Gastrocnemius medialis (tissue), 4 donors: ENCODE results near the gene PDE4B. TPM values are rescaled to one million over a fixed set of nuclear protein-coding genes. Genes with fewer than 3 reads are reported as not detected.
A peak's percentile ranks its signal among the peaks of the same experiment; 100 is the strongest.

Experiments
- ATAC-seq, 2 donors: fragments of 150-250 bp; one replicate each; pipeline ENCODE4 v1.9.1; 2016
- DNase-seq, 2 donors: peaks; one replicate each; pipeline ENCODE4 v3.0.0-alpha.2; 2019
- H3K27ac ChIP-seq, 4 donors: fragments of 200-600 bp; sonication (generic); 1 replicate in 1 of 4; 2 replicates in 3 of 4; pipeline ENCODE4 v1.5.1; 2016 to 2018; ENCODE audit warnings: mild to moderate bottlenecking in 2 of 4, moderate library complexity in 1 of 4
- H3K27me3 ChIP-seq, 3 donors: fragments of 200-600 bp; sonication (generic) in 2 of 3; 1 replicate in 1 of 3; 2 replicates in 2 of 3; pipeline versions ENCODE4 v1.5.1 to v1.6.0; 2016 to 2019; ENCODE audit warnings: mild to moderate bottlenecking in 1 of 3, moderate library complexity in 1 of 3
- H3K36me3 ChIP-seq, 2 donors: fragments of 200-600 bp; sonication (generic) in 1 of 2; one replicate each; pipeline ENCODE4 v1.5.1; 2017 to 2018
- H3K4me1 ChIP-seq, 2 donors: fragments of 200-600 bp; sonication (generic) in 1 of 2; one replicate each; pipeline ENCODE4 v1.5.1; 2016 to 2017; ENCODE audit warnings: mild to moderate bottlenecking in 2 of 2
- H3K4me3 ChIP-seq, 4 donors: fragments of 200-600 bp; sonication (generic) in 3 of 4; 1 replicate in 1 of 4; 2 replicates in 3 of 4; pipeline ENCODE4 v1.5.1; 2016 to 2019; ENCODE audit warnings: mild to moderate bottlenecking in 2 of 4
- H3K9me3 ChIP-seq, 3 donors: fragments of 200-600 bp; sonication (generic) in 2 of 3; 1 replicate in 1 of 3; 2 replicates in 2 of 3; pipeline ENCODE4 v1.5.1; 2016 to 2019
- CTCF ChIP-seq, 5 experiments: fragments of 450-650 bp in 3 of 5; fragments of 200-600 bp in 2 of 5; sonication (generic) in 2 of 5; IDR thresholded peaks in 4 of 5; conservative IDR thresholded peaks in 1 of 5; 1 replicate in 4 of 5; 2 replicates in 1 of 5; pipeline ENCODE4 v1.5.1; 2016 to 2019; ENCODE audit warnings: antibody characterized with exemption in 5 of 5, mild to moderate bottlenecking in 3 of 5, moderate library complexity in 3 of 5
- POLR2A ChIP-seq, 2 donors: fragments of 450-650 bp; IDR thresholded peaks; one replicate each; pipeline ENCODE4 v1.6.1; 2017; ENCODE audit warnings: antibody characterized with exemption in 2 of 2, mild to moderate bottlenecking in 2 of 2, moderate library complexity in 2 of 2
- in situ Hi-C, 4 donors: fragments of 200-750 bp; cut with MboI; loops; one replicate each; pipeline versions ENCODE4 v1.15.0 to v1.8.0; 2017; ENCODE audit warnings: low sequenced_read_pairs in 4 of 4
- intact Hi-C: fragments of 100-400 bp; cut with DNase I; formaldehyde crosslinking; loops from one replicate; pipeline ENCODE4 v1.15.1; 2023; ENCODE audit warnings: low total_unique reads
- total RNA-seq, 4 donors: library from RNA; depleted of rRNA; stranded (reverse); fragments of >200 nt; gene quantifications; one replicate each; pipeline versions ENCODE4 v1.1.0 to v1.2.3, GENCODE V29; 2016

Gene PDE4B
- total RNA-seq, 4 donors from 2014 or later: 4.5 to 8.5 (median 7.9) TPM

DNA sequence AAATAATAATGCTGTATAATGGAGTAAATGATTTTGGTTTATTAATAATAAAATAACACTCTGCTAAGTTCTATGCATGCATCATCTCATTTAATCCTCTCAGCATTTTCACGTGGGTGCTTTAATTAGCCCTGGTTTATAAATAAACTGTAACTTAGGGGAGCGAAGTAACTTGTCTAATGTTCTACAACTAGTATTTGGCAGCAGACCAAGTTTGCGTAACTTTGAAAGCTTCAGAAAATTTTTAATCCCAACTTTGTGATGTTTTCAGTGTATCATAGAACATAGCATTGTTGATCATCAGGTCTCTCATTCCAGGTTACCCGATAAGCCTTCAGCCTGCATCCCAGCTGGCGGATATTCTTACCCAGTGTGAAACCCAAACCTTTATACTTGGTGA, 418.8 kb downstream of the PDE4B start:
- no peak overlapping the region for H3K4me3 ChIP-seq
- H3K36me3 ChIP-seq: no peaks in the 10 kb centered on the region
- DNase-seq: no peak
- no peaks in the 10 kb centered on the region for H3K27me3 ChIP-seq
- in situ Hi-C loops (no loop called here), intact Hi-C loops (no loop called here)
- no peaks in the 10 kb centered on the region for H3K9me3 ChIP-seq
- peaks cover 12% of the 10 kb centered on the region in 2 donors for H3K4me1 ChIP-seq
- no peak for TF ChIP-seq CTCF (IDR thresholded peaks at IDR 0.05 in 4 of 5, conservative IDR thresholded peaks at IDR 0.05 in 1 of 5)
- TF ChIP-seq POLR2A (IDR thresholded peaks at IDR 0.05): no peak
- no peak for ATAC-seq
- H3K27ac ChIP-seq: no peak overlapping the region

DNA sequence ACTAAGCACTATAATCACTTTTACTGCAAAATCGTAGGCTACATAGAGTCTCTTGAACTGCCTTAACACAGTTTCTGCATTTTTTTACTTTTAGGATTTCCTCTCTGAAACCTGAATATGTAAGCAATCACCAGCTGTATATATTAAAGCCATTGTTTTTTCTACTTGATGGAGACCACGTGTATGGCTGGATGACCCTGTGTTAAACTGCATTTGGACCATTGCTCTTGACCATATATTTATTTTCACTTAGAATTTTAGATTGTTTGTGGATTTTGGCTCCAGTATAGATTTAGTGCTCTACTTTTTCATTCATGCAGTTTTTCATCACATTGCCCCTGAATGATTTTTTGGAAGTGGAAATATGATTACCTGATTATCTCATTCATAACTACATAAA, 420.8 kb downstream of the PDE4B start:
- ATAC-seq: no peak
- Histone ChIP-seq H3K9me3 (no peaks in the 10 kb centered on the region), H3K36me3 (no peaks in the 10 kb centered on the region), H3K4me1 (peaks cover 0 to 6% of the 10 kb centered on the region in 2 donors), H3K4me3 (no peak overlapping the region), H3K27me3 (no peaks in the 10 kb centered on the region), H3K27ac (no peak overlapping the region)
- no peak for DNase-seq
- no peak for TF ChIP-seq CTCF (IDR thresholded peaks at IDR 0.05 in 4 of 5, conservative IDR thresholded peaks at IDR 0.05 in 1 of 5)
- TF ChIP-seq POLR2A (IDR thresholded peaks at IDR 0.05): no peak
- intact Hi-C loops: no loop called here
- in situ Hi-C loops: no loop called here

DNA sequence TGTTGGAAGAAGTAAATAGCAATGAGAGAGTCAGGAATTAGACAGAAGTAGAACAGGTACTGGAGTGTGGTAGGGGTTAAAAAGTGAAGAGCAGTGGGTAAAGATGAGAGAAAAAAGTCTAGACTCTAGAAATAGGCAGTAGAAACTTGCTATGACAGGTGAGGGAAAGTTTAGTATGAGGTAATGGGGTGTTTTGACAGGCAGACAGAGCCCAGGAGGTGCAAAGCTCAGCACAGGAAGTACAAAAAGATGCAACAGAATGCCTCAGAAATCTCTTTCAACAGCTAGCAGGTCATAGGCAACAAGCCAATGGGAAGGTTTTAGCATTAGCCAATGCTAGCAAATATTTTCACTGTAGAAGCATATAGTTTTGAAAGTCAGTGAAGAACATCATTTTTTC, 422.2 kb downstream of the PDE4B start:
- Histone ChIP-seq H3K4me1 (peaks cover 0 to 6% of the 10 kb centered on the region in 2 donors), H3K36me3 (no peaks in the 10 kb centered on the region), H3K27me3 (no peaks in the 10 kb centered on the region), H3K9me3 (no peaks in the 10 kb centered on the region), H3K27ac (peak overlapping the region in 1 of 4 donors; percentile 44), H3K4me3 (no peak overlapping the region)
- ATAC-seq (no peak), DNase-seq (no peak)
- intact Hi-C loops: no loop called here
- in situ Hi-C loops: no loop called here
- TF ChIP-seq POLR2A (IDR thresholded peaks at IDR 0.05) (no peak), CTCF (IDR thresholded peaks at IDR 0.05 in 4 of 5, conservative IDR thresholded peaks at IDR 0.05 in 1 of 5) (no peak)

DNA sequence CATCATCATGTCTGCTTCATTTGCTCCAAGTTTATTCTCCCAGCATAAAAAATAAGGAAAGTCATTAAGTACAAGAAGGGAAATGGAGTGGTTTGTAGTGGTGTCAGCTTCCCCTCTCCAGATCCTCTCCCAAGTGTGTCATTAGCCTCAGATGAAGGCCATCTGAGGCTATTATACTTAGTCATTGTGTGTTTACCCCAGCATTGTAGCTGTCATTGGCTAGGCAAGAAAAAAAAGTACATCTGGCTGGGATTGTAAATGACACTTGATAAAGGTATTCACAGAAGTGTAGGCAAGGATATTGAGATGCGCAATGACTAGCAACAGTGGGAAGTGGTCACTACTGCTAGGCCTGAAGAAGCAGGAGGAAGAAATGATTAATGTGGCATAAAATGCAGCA, 424.3 kb downstream of the PDE4B start:
- H3K27ac ChIP-seq: peak overlapping the region in 1 of 4 donors; percentile 43
- in situ Hi-C loops: no loop called here
- peaks cover 0 to 6% of the 10 kb centered on the region in 2 donors for H3K4me1 ChIP-seq
- ATAC-seq (peak; percentile 73 to 79), DNase-seq (no peak)
- H3K4me3 ChIP-seq: no peak overlapping the region
- H3K27me3 ChIP-seq: no peaks in the 10 kb centered on the region
- TF ChIP-seq CTCF (IDR thresholded peaks at IDR 0.05 in 4 of 5, conservative IDR thresholded peaks at IDR 0.05 in 1 of 5): no peak
- TF ChIP-seq POLR2A (IDR thresholded peaks at IDR 0.05): no peak
- intact Hi-C loops: no loop called here
- no peaks in the 10 kb centered on the region for H3K9me3 ChIP-seq
- H3K36me3 ChIP-seq: no peaks in the 10 kb centered on the region

- ATAC-seq (no peak), DNase-seq (no peak)
- Histone ChIP-seq H3K4me3 (no peak overlapping the region), H3K27me3 (no peaks in the 10 kb centered on the region), H3K9me3 (no peaks in the 10 kb centered on the region), H3K36me3 (no peaks in the 10 kb centered on the region), H3K4me1 (peaks cover 0 to 6% of the 10 kb centered on the region in 2 donors), H3K27ac (peak overlapping the region in 1 of 4 donors; percentile 43)
- intact Hi-C loops (no loop called here), in situ Hi-C loops (no loop called here)
- TF ChIP-seq CTCF (IDR thresholded peaks at IDR 0.05 in 4 of 5, conservative IDR thresholded peaks at IDR 0.05 in 1 of 5): no peak
- TF ChIP-seq POLR2A (IDR thresholded peaks at IDR 0.05): no peak
These were observed 424.9 kb downstream of the PDE4B start for GRCh38 chr1:66217561-66217960.
